Measurements from ENCODE around the gene TCF21. TPM values are rescaled to one million over a fixed set of nuclear protein-coding genes. Genes with fewer than 3 reads are reported as not detected.
"Not testable (repeated sequence)": the region's sequence is repeated elsewhere in the genome, so short reads cannot be mapped to it uniquely, and the experiment has no call there.

The TCF21 gene
- total and polyA plus RNA-seq, 9 donors: 23.2 to 50.9 (median 39.3) TPM

DNA sequence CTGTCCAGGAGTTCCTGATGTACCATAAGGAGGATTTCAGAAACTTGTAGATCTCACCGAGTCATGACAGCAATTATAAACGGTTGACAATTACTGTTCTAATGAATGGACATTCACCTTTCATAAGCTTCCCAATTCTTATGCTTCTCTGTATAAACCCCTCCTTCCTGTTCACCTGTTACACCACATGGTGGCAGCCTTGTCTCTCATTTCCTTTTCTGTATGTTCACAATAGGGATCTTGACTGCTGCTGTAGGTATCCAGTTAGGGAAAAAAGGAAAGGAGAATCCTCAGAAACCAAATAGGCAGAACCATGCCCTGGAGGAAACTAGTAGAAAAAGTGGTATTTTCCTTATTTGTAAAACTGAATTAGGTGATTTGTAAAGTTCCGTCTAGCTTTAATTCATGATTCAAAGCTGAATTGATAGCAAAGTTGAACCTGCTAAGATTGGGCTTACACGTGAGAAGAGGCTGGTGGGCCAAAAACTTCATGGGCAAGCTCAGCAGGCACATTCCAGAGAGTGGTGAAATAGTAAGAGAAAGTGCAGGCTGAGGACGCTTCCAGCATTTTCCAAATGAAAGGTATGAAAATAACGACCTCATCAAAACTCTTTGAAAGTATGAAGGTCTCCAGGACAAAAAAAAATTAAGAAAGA is 35.2 kb downstream of the TCF21 start:
- no peaks in the 10 kb centered on the region for H3K27me3 ChIP-seq
- no peaks in the 10 kb centered on the region for H3K9me3 ChIP-seq
- no peak overlapping the region for H3K27ac ChIP-seq
- H3K4me1 ChIP-seq (ENCODE audit: insufficient read depth): no peaks in the 10 kb centered on the region
- 26 to 43% (median 29%) methylated on average over 6 of the region's 6 CpGs for WGBS, 3 donors
- DNase-seq: peak; percentile 51 to 82 (median 58)
- intact Hi-C loops (cut with DNase I): loop anchor here (5.0 to 10.0 kb wide), 4 partner anchors 51 to 173 kb away; no protein-coding TSS in a partner anchor
- no peak overlapping the region for H3K4me3 ChIP-seq
- no peak for TF ChIP-seq POLR2A (IDR thresholded peaks at IDR 0.05)
- TF ChIP-seq, protein P1, sequence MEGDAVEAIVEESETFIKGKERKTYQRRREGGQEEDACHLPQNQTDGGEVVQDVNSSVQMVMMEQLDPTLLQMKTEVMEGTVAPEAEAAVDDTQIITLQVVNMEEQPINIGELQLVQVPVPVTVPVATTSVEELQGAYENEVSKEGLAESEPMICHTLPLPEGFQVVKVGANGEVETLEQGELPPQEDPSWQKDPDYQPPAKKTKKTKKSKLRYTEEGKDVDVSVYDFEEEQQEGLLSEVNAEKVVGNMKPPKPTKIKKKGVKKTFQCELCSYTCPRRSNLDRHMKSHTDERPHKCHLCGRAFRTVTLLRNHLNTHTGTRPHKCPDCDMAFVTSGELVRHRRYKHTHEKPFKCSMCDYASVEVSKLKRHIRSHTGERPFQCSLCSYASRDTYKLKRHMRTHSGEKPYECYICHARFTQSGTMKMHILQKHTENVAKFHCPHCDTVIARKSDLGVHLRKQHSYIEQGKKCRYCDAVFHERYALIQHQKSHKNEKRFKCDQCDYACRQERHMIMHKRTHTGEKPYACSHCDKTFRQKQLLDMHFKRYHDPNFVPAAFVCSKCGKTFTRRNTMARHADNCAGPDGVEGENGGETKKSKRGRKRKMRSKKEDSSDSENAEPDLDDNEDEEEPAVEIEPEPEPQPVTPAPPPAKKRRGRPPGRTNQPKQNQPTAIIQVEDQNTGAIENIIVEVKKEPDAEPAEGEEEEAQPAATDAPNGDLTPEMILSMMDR (IDR thresholded peaks at IDR 0.05): peak; percentile 57 to 91 (median 84)
- H3K36me3 ChIP-seq: no peaks in the 10 kb centered on the region

DNA sequence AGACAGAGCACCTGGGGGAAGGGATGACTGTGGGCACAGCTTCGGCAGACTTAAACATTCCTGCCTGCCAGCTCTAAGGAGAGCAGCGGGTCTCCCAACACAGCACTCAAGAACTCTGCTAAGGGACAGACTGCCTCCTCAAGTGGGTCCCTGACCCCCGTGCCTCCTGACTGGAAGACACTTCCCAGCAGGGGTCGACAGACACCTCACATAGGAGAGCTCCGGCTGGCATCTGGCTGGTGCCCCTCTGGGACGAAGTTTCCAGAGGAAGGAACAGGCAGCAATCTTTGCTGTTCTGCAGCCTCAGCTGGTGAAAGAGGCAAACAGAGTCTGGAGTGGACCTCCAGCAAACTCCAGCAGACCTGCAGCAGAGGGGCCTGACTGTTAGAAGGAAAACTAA is 42.3 kb downstream of the TCF21 start:
- H3K9me3 ChIP-seq: not testable (repeated sequence)
- WGBS, 3 donors: 78 to 92% (median 85%) methylated on average over 6 of the region's 6 CpGs

DNA sequence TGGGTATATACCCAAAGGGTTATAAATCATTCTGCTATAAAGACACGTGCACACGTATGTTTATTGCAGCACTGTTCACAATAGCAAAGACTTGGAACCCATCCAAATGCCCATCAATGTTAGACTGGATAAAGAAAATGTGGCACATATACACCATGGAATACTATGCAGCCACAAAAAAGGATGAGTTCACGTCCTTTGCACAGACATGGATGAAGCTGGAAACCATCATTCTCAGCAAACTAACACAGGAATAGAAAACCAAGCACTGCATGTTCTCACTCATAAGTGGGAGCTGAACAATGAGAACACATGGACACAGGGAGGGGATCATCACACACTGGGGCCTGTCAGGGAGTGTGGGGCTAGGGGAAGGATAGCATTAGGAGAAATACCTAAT is 47.4 kb downstream of the TCF21 start:
- 90 to 93% (median 92%) methylated on average over 3 of the region's 3 CpGs for WGBS, 3 donors
- H3K4me1 ChIP-seq (ENCODE audit: insufficient read depth); DNase-seq; H3K27ac ChIP-seq; H3K36me3 ChIP-seq; H3K27me3 ChIP-seq; H3K4me3 ChIP-seq; H3K9me3 ChIP-seq: not testable (repeated sequence)
- intact Hi-C loops (cut with DNase I): loop anchor here in 1 of 4 donors (10.0 kb wide), 1 partner anchor 752 kb away; no protein-coding TSS in a partner anchor

More for the DNA sequence above, 42.3 kb downstream of the TCF21 start:
- not testable (repeated sequence) for H3K27me3 ChIP-seq; DNase-seq; H3K4me3 ChIP-seq; H3K4me1 ChIP-seq (ENCODE audit: insufficient read depth); H3K36me3 ChIP-seq; H3K27ac ChIP-seq
- intact Hi-C loops (cut with DNase I): loop anchor here in 1 of 4 donors (10.0 kb wide), 1 partner anchor 746 kb away; no protein-coding TSS in a partner anchor

DNA sequence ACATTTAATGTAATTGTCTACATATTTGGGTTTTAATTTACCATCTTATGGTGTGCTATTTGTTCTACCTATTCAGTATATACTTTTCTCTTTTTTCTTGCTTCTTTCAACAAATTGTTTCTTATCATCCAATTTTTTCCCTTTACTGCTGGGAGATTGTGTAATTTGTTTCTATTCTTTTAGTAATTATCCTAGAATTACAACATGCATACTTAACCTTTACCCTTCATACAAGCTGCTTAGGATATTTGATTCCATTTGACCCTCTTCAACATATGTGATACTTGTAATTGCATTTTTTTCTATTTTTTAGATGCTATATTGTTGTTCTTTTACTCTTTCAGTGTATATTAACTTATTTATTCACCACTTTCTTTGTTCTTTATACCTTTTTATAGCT is 49.0 kb downstream of the TCF21 start:
- TF ChIP-seq, protein P1 (IDR thresholded peaks at IDR 0.05): no peak
- no peak for TF ChIP-seq EP300 (IDR thresholded peaks at IDR 0.05)
- TF ChIP-seq POLR2A (IDR thresholded peaks at IDR 0.05): no peak
- no peaks in the 10 kb centered on the region for H3K4me1 ChIP-seq (ENCODE audit: insufficient read depth)
- H3K4me3 ChIP-seq: no peak overlapping the region
- H3K27me3 ChIP-seq: no peaks in the 10 kb centered on the region
- DNase-seq: no peak
- no peak overlapping the region for H3K27ac ChIP-seq
- H3K36me3 ChIP-seq: no peaks in the 10 kb centered on the region
- intact Hi-C loops (cut with DNase I): loop anchor here in 1 of 4 donors (10.0 kb wide), 1 partner anchor 753 kb away; no protein-coding TSS in a partner anchor
- no peaks in the 10 kb centered on the region for H3K9me3 ChIP-seq

DNA sequence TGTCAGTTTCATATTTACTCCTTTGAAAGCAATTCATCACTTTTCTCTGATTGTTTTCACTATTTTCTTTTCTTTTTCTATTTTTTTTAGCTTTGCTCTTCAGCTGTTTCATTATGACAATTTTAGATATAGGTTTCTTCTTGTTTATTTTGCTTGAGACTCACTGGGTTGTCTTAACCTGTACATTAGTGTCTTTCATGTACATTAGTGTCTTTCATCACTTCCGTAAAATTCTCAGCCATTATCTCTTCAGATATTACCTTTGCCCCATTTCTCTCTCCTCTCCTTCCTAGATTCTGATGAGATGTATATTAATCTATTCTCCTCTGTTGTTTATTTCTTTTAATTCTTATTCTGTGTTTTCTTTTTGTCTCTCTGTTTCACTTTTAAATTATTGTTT is 49.6 kb downstream of the TCF21 start:
- Histone ChIP-seq H3K4me1 (ENCODE audit: insufficient read depth) (no peaks in the 10 kb centered on the region), H3K4me3 (no peak overlapping the region), H3K27ac (no peak overlapping the region), H3K36me3 (no peaks in the 10 kb centered on the region), H3K27me3 (no peaks in the 10 kb centered on the region), H3K9me3 (no peaks in the 10 kb centered on the region)
- no peak for DNase-seq
- intact Hi-C loops (cut with DNase I): loop anchor here in 1 of 4 donors (10.0 kb wide), 1 partner anchor 754 kb away; no protein-coding TSS in a partner anchor
- 91 to 98% (median 94%) methylated on average over 1 of the region's 1 CpG for WGBS, 3 donors
- TF ChIP-seq, protein P1 (IDR thresholded peaks at IDR 0.05): no peak
- no peak for TF ChIP-seq POLR2A (IDR thresholded peaks at IDR 0.05)
- TF ChIP-seq EP300 (IDR thresholded peaks at IDR 0.05): no peak
